ENCODE results near the gene MGAT1. TPM values are rescaled to one million over a fixed set of nuclear protein-coding genes. Genes with fewer than 3 reads are reported as not detected.

Gene MGAT1
- total and polyA plus RNA-seq, 2 donors from 2014 or later, result 73.3 to 132 TPM

GRCh38 chr5:180849827-180850226 is 47.2 kb upstream of the MGAT1 start:
- Histone ChIP-seq H3K36me3 (ENCODE audit: control insufficient read depth in 2 of 3, insufficient read depth in 3 of 3, low read length in 3 of 3) (peaks cover 20 to 37% (median 26%) of the 10 kb centered on the region in 3 donors), H3K4me1 (ENCODE audit: control insufficient read depth in 2 of 3, insufficient read depth in 2 of 3, low read depth in 1 of 3, low read length in 3 of 3) (no peaks in the 10 kb centered on the region), H3K9ac (ENCODE audit: low read length in 3 of 3) (no peak overlapping the region), H3K9me3 (ENCODE audit: control insufficient read depth in 2 of 3, insufficient read depth in 1 of 3, low read length in 3 of 3) (peaks cover 0 to 25% (median 15%) of the 10 kb centered on the region in 3 donors), H3K4me3 (ENCODE audit: low read length in 3 of 3) (no peak overlapping the region), H3K27me3 (ENCODE audit: control insufficient read depth, insufficient read depth, low read length) (no peaks in the 10 kb centered on the region), H3K27ac (ENCODE audit: low read depth in 2 of 2, low read length in 2 of 2) (no peak overlapping the region)
- no peak for FAIRE-seq
- DNase-seq, result no peak
- TF ChIP-seq CTCF (IDR thresholded peaks at IDR 0.05; ENCODE audit: borderline replicate concordance, extremely low read depth, insufficient read depth), result no peak
- intact Hi-C loops (cut with DNase I), result no loop called here

- Histone ChIP-seq H3K27me3 (ENCODE audit: control insufficient read depth, insufficient read depth, low read length) (no peaks in the 10 kb centered on the region), H3K27ac (ENCODE audit: low read depth in 2 of 2, low read length in 2 of 2) (no peak overlapping the region), H3K4me3 (ENCODE audit: low read length in 3 of 3) (no peak overlapping the region), H3K9ac (ENCODE audit: low read length in 3 of 3) (no peak overlapping the region), H3K36me3 (ENCODE audit: control insufficient read depth in 2 of 3, insufficient read depth in 3 of 3, low read length in 3 of 3) (peaks cover 20 to 33% (median 26%) of the 10 kb centered on the region in 3 donors), H3K4me1 (ENCODE audit: control insufficient read depth in 2 of 3, insufficient read depth in 2 of 3, low read depth in 1 of 3, low read length in 3 of 3) (no peaks in the 10 kb centered on the region), H3K9me3 (ENCODE audit: control insufficient read depth in 2 of 3, insufficient read depth in 1 of 3, low read length in 3 of 3) (peaks cover 0 to 25% (median 15%) of the 10 kb centered on the region in 3 donors)
- intact Hi-C loops (cut with DNase I), result no loop called here
- no peak for TF ChIP-seq CTCF (IDR thresholded peaks at IDR 0.05; ENCODE audit: borderline replicate concordance, extremely low read depth, insufficient read depth)
- FAIRE-seq, result no peak
- no peak for DNase-seq
Observed at GRCh38 chr5:180848878-180849277, 46.3 kb upstream of the MGAT1 start.

- Histone ChIP-seq H3K4me3 (ENCODE audit: low read length in 3 of 3) (no peak overlapping the region), H3K36me3 (ENCODE audit: control insufficient read depth in 2 of 3, insufficient read depth in 3 of 3, low read length in 3 of 3) (peaks cover 20 to 33% (median 26%) of the 10 kb centered on the region in 3 donors), H3K27me3 (ENCODE audit: control insufficient read depth, insufficient read depth, low read length) (no peaks in the 10 kb centered on the region), H3K9me3 (ENCODE audit: control insufficient read depth in 2 of 3, insufficient read depth in 1 of 3, low read length in 3 of 3) (peaks cover 0 to 25% (median 15%) of the 10 kb centered on the region in 3 donors), H3K9ac (ENCODE audit: low read length in 3 of 3) (no peak overlapping the region), H3K4me1 (ENCODE audit: control insufficient read depth in 2 of 3, insufficient read depth in 2 of 3, low read depth in 1 of 3, low read length in 3 of 3) (no peaks in the 10 kb centered on the region), H3K27ac (ENCODE audit: low read depth in 2 of 2, low read length in 2 of 2) (no peak overlapping the region)
- DNase-seq (no peak), FAIRE-seq (no peak)
- no peak for TF ChIP-seq CTCF (IDR thresholded peaks at IDR 0.05; ENCODE audit: borderline replicate concordance, extremely low read depth, insufficient read depth)
- intact Hi-C loops (cut with DNase I), result no loop called here
Observed at GRCh38 chr5:180848265-180848664, 45.7 kb upstream of the MGAT1 start.

- Histone ChIP-seq H3K27ac (ENCODE audit: low read depth in 2 of 2, low read length in 2 of 2) (no peak overlapping the region), H3K27me3 (ENCODE audit: control insufficient read depth, insufficient read depth, low read length) (no peaks in the 10 kb centered on the region), H3K4me3 (ENCODE audit: low read length in 3 of 3) (no peak overlapping the region), H3K9ac (ENCODE audit: low read length in 3 of 3) (no peak overlapping the region), H3K36me3 (ENCODE audit: control insufficient read depth in 2 of 3, insufficient read depth in 3 of 3, low read length in 3 of 3) (peaks cover 20 to 33% (median 26%) of the 10 kb centered on the region in 3 donors), H3K4me1 (ENCODE audit: control insufficient read depth in 2 of 3, insufficient read depth in 2 of 3, low read depth in 1 of 3, low read length in 3 of 3) (no peaks in the 10 kb centered on the region), H3K9me3 (ENCODE audit: control insufficient read depth in 2 of 3, insufficient read depth in 1 of 3, low read length in 3 of 3) (peaks cover 0 to 25% (median 15%) of the 10 kb centered on the region in 3 donors)
- no peak for DNase-seq
- FAIRE-seq, result no peak
- intact Hi-C loops (cut with DNase I), result no loop called here
- TF ChIP-seq CTCF (IDR thresholded peaks at IDR 0.05; ENCODE audit: borderline replicate concordance, extremely low read depth, insufficient read depth), result no peak
Observed at GRCh38 chr5:180847026-180847425, 44.4 kb upstream of the MGAT1 start.
